ENCODE data around the gene STX7. TPM values are rescaled to one million over a fixed set of nuclear protein-coding genes. Genes with fewer than 3 reads are reported as not detected.
A peak's percentile ranks its signal among the peaks of the same experiment; 100 is the strongest.

Gene STX7
- total RNA-seq, 2 experiments from 2014 or later, result 20.2 to 24.3 TPM

GRCh38 chr6:132412656-132413498 lies 100.0 kb downstream of the STX7 start:
- POLR2A ChIA-PET, result no interaction called here
- peaks cover 24% of the 10 kb centered on the region for H3K27me3 Mint-ChIP-seq

GRCh38 chr6:132411296-132411695 lies 101.6 kb downstream of the STX7 start:
- peaks cover 24% of the 10 kb centered on the region for H3K27me3 Mint-ChIP-seq
- no peaks in the 10 kb centered on the region for H3K36me3 Mint-ChIP-seq (ENCODE audit: low read depth)
- H3K27ac Mint-ChIP-seq, result no peak overlapping the region
- no peak for DNase-seq
- H3K4me3 Mint-ChIP-seq, result no peak overlapping the region
- no peaks in the 10 kb centered on the region for H3K4me1 Mint-ChIP-seq
- H3K9me3 Mint-ChIP-seq, result no peaks in the 10 kb centered on the region
- POLR2A ChIA-PET, result no interaction called here
- CTCF ChIA-PET, result no interaction called here

More at GRCh38 chr6:132412656-132413498, 100.0 kb downstream of the STX7 start:
- Mint-ChIP-seq H3K4me3 (no peak overlapping the region), H3K4me1 (no peaks in the 10 kb centered on the region), H3K36me3 (ENCODE audit: low read depth) (no peaks in the 10 kb centered on the region), H3K27ac (no peak overlapping the region), H3K9me3 (no peaks in the 10 kb centered on the region)
- CTCF ChIA-PET, result interaction anchor here (0.5 kb wide), 1 partner anchor 437 kb away, joined by 3 read pairs; no protein-coding TSS in a partner anchor
- no peak for DNase-seq

- ChIA-PET CTCF (no interaction called here), POLR2A (no interaction called here)
- Mint-ChIP-seq H3K27ac (no peak overlapping the region), H3K4me1 (no peaks in the 10 kb centered on the region), H3K4me3 (no peak overlapping the region), H3K36me3 (ENCODE audit: low read depth) (no peaks in the 10 kb centered on the region), H3K9me3 (no peaks in the 10 kb centered on the region), H3K27me3 (peaks cover 28% of the 10 kb centered on the region)
- no peak for DNase-seq
Observed at GRCh38 chr6:132410830-132411229, 102.1 kb downstream of the STX7 start.

GRCh38 chr6:132405143-132405915 lies 107.6 kb downstream of the STX7 start:
- H3K9me3 Mint-ChIP-seq, result no peaks in the 10 kb centered on the region
- no peaks in the 10 kb centered on the region for H3K36me3 Mint-ChIP-seq (ENCODE audit: low read depth)
- H3K4me1 Mint-ChIP-seq, result peaks cover 4% of the 10 kb centered on the region
- DNase-seq, result no peak
- H3K27ac Mint-ChIP-seq, result no peak overlapping the region
- peaks cover 61% of the 10 kb centered on the region for H3K27me3 Mint-ChIP-seq
- POLR2A ChIA-PET, result no interaction called here
- CTCF ChIA-PET, result no interaction called here
- H3K4me3 Mint-ChIP-seq, result no peak overlapping the region

GRCh38 chr6:132404736-132405135 lies 108.2 kb downstream of the STX7 start:
- H3K4me3 Mint-ChIP-seq, result no peak overlapping the region
- no peak for DNase-seq
- no peaks in the 10 kb centered on the region for H3K36me3 Mint-ChIP-seq (ENCODE audit: low read depth)
- CTCF ChIA-PET, result no interaction called here
- H3K27me3 Mint-ChIP-seq, result peaks cover 65% of the 10 kb centered on the region
- no peaks in the 10 kb centered on the region for H3K9me3 Mint-ChIP-seq
- POLR2A ChIA-PET, result no interaction called here
- H3K4me1 Mint-ChIP-seq, result peaks cover 4% of the 10 kb centered on the region
- H3K27ac Mint-ChIP-seq, result no peak overlapping the region

- H3K27me3 Mint-ChIP-seq, result peaks cover 68% of the 10 kb centered on the region
- no peak overlapping the region for H3K4me3 Mint-ChIP-seq
- H3K36me3 Mint-ChIP-seq (ENCODE audit: low read depth), result no peaks in the 10 kb centered on the region
- ChIA-PET POLR2A (no interaction called here), CTCF (no interaction called here)
- peaks cover 4% of the 10 kb centered on the region for H3K4me1 Mint-ChIP-seq
- H3K9me3 Mint-ChIP-seq, result no peaks in the 10 kb centered on the region
- DNase-seq, result no peak
- H3K27ac Mint-ChIP-seq, result no peak overlapping the region
Observed at GRCh38 chr6:132404330-132404729, 108.6 kb downstream of the STX7 start.

- Mint-ChIP-seq H3K27me3 (peaks cover 65% of the 10 kb centered on the region), H3K9me3 (no peaks in the 10 kb centered on the region), H3K27ac (no peak overlapping the region), H3K36me3 (ENCODE audit: low read depth) (no peaks in the 10 kb centered on the region), H3K4me3 (peak overlapping the region; percentile 22), H3K4me1 (peaks cover 4% of the 10 kb centered on the region)
- ChIA-PET POLR2A (no interaction called here), CTCF (no interaction called here)
- no peak for DNase-seq
Observed at GRCh38 chr6:132401618-132402285, 111.2 kb downstream of the STX7 start.

GRCh38 chr6:132400883-132401617 lies 111.9 kb downstream of the STX7 start, which contains the start of gene MOXD1:
Gene MOXD1, minus strand, starts transcription at chr6:132401475. Its CDS starts 49 bp downstream, at chr6:132401426.
- H3K27me3 Mint-ChIP-seq, result peaks cover 63% of the 10 kb centered on the region
- ChIA-PET CTCF (interaction anchor here (0.6 kb wide), 1 partner anchor 1002 kb away, joined by 3 read pairs; no protein-coding TSS in a partner anchor), POLR2A (no interaction called here)
- peaks cover 4% of the 10 kb centered on the region for H3K4me1 Mint-ChIP-seq
- H3K27ac Mint-ChIP-seq, result no peak within 1 kb of the TSS
- H3K4me3 Mint-ChIP-seq, result peak within 1 kb of the TSS; percentile 22
- no peaks in the 10 kb centered on the region for H3K9me3 Mint-ChIP-seq
- no peaks in the 10 kb centered on the region for H3K36me3 Mint-ChIP-seq (ENCODE audit: low read depth)
- no peak for DNase-seq

GRCh38 chr6:132400555-132400882 lies 112.4 kb downstream of the STX7 start:
- peaks cover 61% of the 10 kb centered on the region for H3K27me3 Mint-ChIP-seq
- POLR2A ChIA-PET, result no interaction called here

GRCh38 chr6:132399376-132400074 lies 113.4 kb downstream of the STX7 start:
- Mint-ChIP-seq H3K36me3 (ENCODE audit: low read depth) (no peaks in the 10 kb centered on the region), H3K4me1 (peaks cover 4% of the 10 kb centered on the region), H3K27ac (no peak overlapping the region), H3K27me3 (peaks cover 63% of the 10 kb centered on the region), H3K9me3 (peaks cover 5% of the 10 kb centered on the region), H3K4me3 (no peak overlapping the region)
- ChIA-PET POLR2A (no interaction called here), CTCF (no interaction called here)
- no peak for DNase-seq

More at GRCh38 chr6:132400555-132400882, 112.4 kb downstream of the STX7 start:
- CTCF ChIA-PET, result no interaction called here
- H3K4me1 Mint-ChIP-seq, result peaks cover 4% of the 10 kb centered on the region
- H3K4me3 Mint-ChIP-seq, result no peak overlapping the region
- H3K9me3 Mint-ChIP-seq, result no peaks in the 10 kb centered on the region
- no peak overlapping the region for H3K27ac Mint-ChIP-seq
- no peak for DNase-seq
- H3K36me3 Mint-ChIP-seq (ENCODE audit: low read depth), result no peaks in the 10 kb centered on the region
